Psoas muscle (tissue), 8 donors: ENCODE results near the gene SMARCD2. TPM values are rescaled to one million over a fixed set of nuclear protein-coding genes. Genes with fewer than 3 reads are reported as not detected.

Experiments used
- ATAC-seq, 4 donors: fragments of 200-7000 bp; cut with Tn5 transposase; one replicate each; pipeline ENCODE4 v1.9.1; 2020; ENCODE audit warnings: moderate library complexity in 3 of 4, mild to moderate bottlenecking in 2 of 4
- DNase-seq, 2 donors: peaks; one replicate each; pipeline ENCODE4 v3.0.0-alpha.2; 2020
- H3K27ac ChIP-seq: fragments of 200-600 bp; one replicate; pipeline ENCODE4 v1.8.0; 2022
- H3K27me3 ChIP-seq, 3 donors: fragments of 200-600 bp in 1 of 3; one replicate each; pipeline versions ENCODE4 v1.6.1 to v1.8.0; 2013 to 2022; ENCODE audit warnings: low read length in 2 of 3, mild to moderate bottlenecking in 2 of 3, moderate library complexity in 1 of 3; ENCODE audit not compliant: insufficient read depth in 3 of 3
- H3K36me3 ChIP-seq, 2 donors: fragments of 200-600 bp in 1 of 2; one replicate each; pipeline versions ENCODE4 v1.6.1 to v1.8.0; 2013 to 2022; ENCODE audit warnings: low read depth in 1 of 2, mild to moderate bottlenecking in 1 of 2, moderate library complexity in 1 of 2; ENCODE audit not compliant: insufficient read depth in 1 of 2
- H3K4me1 ChIP-seq: fragments of 200-600 bp; one replicate; pipeline ENCODE4 v1.8.0; 2022
- H3K4me3 ChIP-seq: fragments of 200-600 bp; one replicate; pipeline ENCODE4 v1.8.0; 2022; ENCODE audit warnings: mild to moderate bottlenecking
- H3K9me3 ChIP-seq: fragments of 200-600 bp; one replicate; pipeline ENCODE4 v1.8.0; 2022
- CTCF ChIP-seq: fragments of 200-600 bp; IDR thresholded peaks from one replicate; pipeline ENCODE4 v1.8.0; 2022; ENCODE audit warnings: antibody characterized with exemption
- WGBS, 3 donors: extraction: QIAGEN DNeasy Blood & Tissue Kit; methylation state at CpG; one replicate each; pipeline versions ENCODE4 v1.1.6 to v1.1.7; 2013; 5-methylcytosine and 5-hydroxymethylcytosine counted together
- intact Hi-C, 2 donors: fragments of 100-400 bp; cut with DNase I; formaldehyde crosslinking; loops; one replicate each; pipeline versions ENCODE4 v1.11.0 to v1.14.2; 2022
- polyA plus RNA-seq, 3 donors: library from polyadenylated mRNA; stranded (reverse); fragments of 200-250 nt; gene quantifications; one replicate each; pipeline ENCODE4 v1.2.3, GENCODE V29; 2013
- total RNA-seq, 4 donors: library from RNA; stranded (reverse); fragmentation: NEBNext Ultra II Directional in 2 of 4; extraction: Animal tissue kit (Norgen Biotek cat#: 25700) in 2 of 4; gene quantifications; one replicate each; pipeline versions ENCODE4 v1.2.1 to v1.2.4, GENCODE V29; 2021 to 2023
- donor health status: healthy with polysubstance abuse.
- donor health status: DM: no; HTN: no; CAD: no; lungs with moderate emphysema.
- donor health status: Bipolar disorder and iron deficiency.
- donor health status: healthy.
- donor health status: DM: yes; HTN: yes; CAD: no.
- donor health status: DM: no; HTN: no; CAD: no.
- donor health status: DM: no; HTN: no; CAD: no.
- donor health status: DM: yes; HTN: yes; CAD: no.

The SMARCD2 gene
- total and polyA plus RNA-seq, 7 donors: 9.4 to 26.9 (median 15.4) TPM

DNA sequence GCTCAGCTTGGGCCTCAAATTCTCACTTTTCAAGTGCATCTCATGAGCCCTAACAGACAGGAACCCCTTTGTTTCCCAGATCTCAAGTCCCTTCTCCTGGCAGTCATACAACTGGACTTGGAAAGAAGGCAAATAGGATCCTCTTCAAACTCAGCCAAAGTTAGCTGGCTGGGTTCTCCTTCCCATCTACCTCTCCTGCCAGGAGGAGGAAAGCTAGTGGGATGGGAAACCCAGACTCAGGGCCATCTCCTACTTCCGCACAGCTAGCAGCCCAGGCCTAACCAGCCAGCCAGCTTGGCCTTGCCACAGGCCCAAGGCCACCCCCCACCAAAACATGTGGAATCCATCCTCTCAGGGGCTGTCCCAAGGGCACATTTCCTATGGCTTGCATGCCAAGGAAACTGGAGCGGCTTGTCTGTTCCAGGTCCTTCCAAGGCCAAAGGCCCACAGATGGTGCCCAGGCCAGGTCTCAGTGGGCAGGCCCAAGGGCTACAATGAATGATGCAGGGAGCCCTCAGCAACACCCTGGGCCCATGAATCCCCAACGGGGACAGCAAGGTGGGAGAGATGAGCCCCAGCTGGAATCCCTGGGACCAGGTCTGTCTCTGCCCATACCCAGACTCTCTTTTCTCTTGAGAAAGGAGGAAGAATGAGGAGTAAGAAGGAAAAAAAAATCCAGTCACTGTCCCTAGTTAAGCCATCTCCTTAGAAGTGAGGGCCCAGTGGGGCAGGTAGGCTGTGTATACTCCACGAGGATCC is 1.7 kb downstream of the SMARCD2 start:
- peaks cover 54% of the 10 kb centered on the region for H3K4me1 ChIP-seq
- ATAC-seq (no peak), DNase-seq (peak; percentile 60 to 67)
- peak overlapping the region; percentile 80 for H3K27ac ChIP-seq
- H3K4me3 ChIP-seq: peak overlapping the region; percentile 83
- intact Hi-C loops: no loop called here
- H3K9me3 ChIP-seq: no peaks in the 10 kb centered on the region
- H3K27me3 ChIP-seq: no peaks in the 10 kb centered on the region
- 17 to 38% (median 19%) methylated on average over 4 of the region's 4 CpGs for WGBS, 3 donors
- TF ChIP-seq CTCF: no peak
- peaks cover 2 to 15% of the 10 kb centered on the region in 2 donors for H3K36me3 ChIP-seq

DNA sequence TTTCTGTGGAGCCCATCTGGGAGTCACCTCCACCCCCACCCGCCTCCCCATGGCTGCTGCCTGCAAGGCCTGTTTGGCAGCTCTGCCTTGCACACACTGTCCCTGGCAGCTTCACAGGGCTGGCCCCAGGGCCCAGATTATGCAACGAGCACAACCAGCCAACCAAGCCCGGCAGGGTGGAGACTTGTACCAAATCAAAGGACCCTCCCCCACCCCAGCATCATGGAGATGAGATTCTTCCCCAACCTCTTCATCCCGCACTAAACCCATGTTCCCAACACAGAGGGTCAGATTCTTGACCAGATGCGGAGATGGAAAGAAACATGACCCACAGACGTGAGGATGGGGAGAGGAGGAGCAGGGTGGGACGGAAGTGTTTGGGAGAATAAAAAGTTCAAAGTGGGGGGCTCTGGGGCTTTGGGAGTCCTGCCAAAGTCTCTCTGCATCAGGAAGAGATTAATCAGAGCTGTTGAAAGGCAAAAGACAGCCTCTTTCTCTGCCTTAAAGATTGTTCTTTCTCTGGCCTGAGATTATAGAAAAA is 3.8 kb downstream of the SMARCD2 start:
- H3K9me3 ChIP-seq: no peaks in the 10 kb centered on the region
- intact Hi-C loops: loop anchor here in 1 of 2 donors (5.0 kb wide), 1 partner anchor 141 kb away; no protein-coding TSS in a partner anchor
- peaks cover 56% of the 10 kb centered on the region for H3K4me1 ChIP-seq
- peak overlapping the region; percentile 83 for H3K4me3 ChIP-seq
- ATAC-seq (peak; percentile 47 to 71 (median 70)), DNase-seq (peak; percentile 95 to 98)
- TF ChIP-seq CTCF: no peak
- H3K27me3 ChIP-seq: no peaks in the 10 kb centered on the region
- peak overlapping the region; percentile 80 for H3K27ac ChIP-seq
- H3K36me3 ChIP-seq: peaks cover 9 to 35% of the 10 kb centered on the region in 2 donors
- WGBS, 3 donors: 16 to 26% (median 22%) methylated on average over 7 of the region's 7 CpGs

GRCh38 chr17:63837962-63838600 is 4.4 kb downstream of the SMARCD2 start:
- Histone ChIP-seq H3K27me3 (no peaks in the 10 kb centered on the region), H3K4me3 (peak overlapping the region; percentile 83), H3K36me3 (peaks cover 12 to 41% of the 10 kb centered on the region in 2 donors), H3K27ac (peak overlapping the region; percentile 80), H3K4me1 (peaks cover 55% of the 10 kb centered on the region), H3K9me3 (no peaks in the 10 kb centered on the region)
- no peak for TF ChIP-seq CTCF
- intact Hi-C loops: loop anchor here in 1 of 2 donors (5.0 kb wide), 1 partner anchor 141 kb away; no protein-coding TSS in a partner anchor
- DNase-seq: peak in 1 of 2 donors; percentile 60
- peak in 1 of 4 donors; percentile 0 for ATAC-seq
- WGBS, 3 donors: 51 to 62% (median 55%) methylated on average over 5 of the region's 5 CpGs

DNA sequence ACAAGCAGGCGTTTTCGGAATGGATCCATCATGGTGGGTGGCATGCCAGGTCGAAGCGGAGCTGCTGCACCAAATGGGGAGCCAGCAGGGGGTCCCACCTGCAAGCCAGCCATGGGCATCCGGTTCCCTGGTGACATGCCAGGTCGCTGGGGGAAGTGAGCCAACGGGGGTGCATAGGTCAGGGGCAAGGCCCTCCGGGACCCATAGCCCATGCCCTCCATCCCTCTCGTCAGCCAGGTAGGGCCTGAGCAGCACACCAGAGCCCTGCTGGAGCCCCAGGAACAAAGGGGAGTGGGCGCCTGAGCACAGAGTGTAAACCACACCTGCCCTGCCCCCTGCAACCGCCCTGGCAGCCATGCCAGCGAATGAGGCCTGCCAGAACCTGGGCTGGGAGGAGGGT is 5.0 kb downstream of the SMARCD2 start:
- H3K27me3 ChIP-seq: no peaks in the 10 kb centered on the region
- no peak for TF ChIP-seq CTCF
- no peak overlapping the region for H3K4me3 ChIP-seq
- H3K4me1 ChIP-seq: peaks cover 55% of the 10 kb centered on the region
- ATAC-seq: no peak
- intact Hi-C loops: loop anchor here in 1 of 2 donors (5.0 kb wide), 1 partner anchor 140 kb away; no protein-coding TSS in a partner anchor
- no peak for DNase-seq
- H3K9me3 ChIP-seq: no peaks in the 10 kb centered on the region
- H3K27ac ChIP-seq: peak overlapping the region; percentile 80
- 70 to 85% (median 74%) methylated on average over 12 of the region's 12 CpGs for WGBS, 3 donors
- H3K36me3 ChIP-seq: peaks cover 12 to 47% of the 10 kb centered on the region in 2 donors
